ENCODE measurements around the gene CDKN2B.
A peak's percentile ranks its signal among the peaks of the same experiment; 100 is the strongest.
"Not testable (repeated sequence)": the region's sequence is repeated elsewhere in the genome, so short reads cannot be mapped to it uniquely, and the experiment has no call there.

The CDKN2B gene

DNA sequence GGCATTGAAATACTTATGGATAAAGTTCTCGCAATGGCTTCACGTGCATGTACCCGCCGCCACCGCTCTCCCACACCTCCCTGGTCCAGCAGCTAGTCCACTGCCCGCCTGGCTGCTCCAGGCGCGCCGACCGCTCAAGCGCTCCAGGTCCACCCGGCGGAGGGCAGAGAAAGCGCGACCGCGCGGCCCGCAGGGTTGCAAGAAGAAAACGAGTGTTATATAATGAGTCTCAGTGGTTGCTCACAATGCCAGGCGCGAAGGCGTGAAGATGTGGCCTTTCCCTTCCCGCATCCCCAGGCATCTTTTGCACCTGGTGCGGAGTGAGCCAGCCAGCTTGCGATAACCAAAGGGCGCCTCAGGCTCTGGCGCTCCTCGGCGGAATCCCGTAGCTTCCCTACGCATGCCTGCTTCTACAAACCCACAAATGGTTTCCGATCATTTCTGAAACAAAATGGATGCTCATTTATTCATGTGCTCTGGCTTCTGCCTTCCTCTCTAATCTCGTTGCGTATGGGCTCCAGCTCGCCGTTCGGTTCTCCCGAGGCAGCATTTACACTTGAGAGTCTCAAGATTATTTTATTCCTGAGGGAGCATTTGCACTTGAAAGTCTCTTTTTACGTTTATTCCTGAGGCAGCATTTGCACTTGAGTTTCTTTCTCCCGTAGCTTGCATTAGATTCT, 40.6 kb downstream of the CDKN2B start:
- DNase-seq, result peak; percentile 80

GRCh38 chr9:21967702-21968101, 41.4 kb downstream of the CDKN2B start:
- DNase-seq, result no peak

DNA sequence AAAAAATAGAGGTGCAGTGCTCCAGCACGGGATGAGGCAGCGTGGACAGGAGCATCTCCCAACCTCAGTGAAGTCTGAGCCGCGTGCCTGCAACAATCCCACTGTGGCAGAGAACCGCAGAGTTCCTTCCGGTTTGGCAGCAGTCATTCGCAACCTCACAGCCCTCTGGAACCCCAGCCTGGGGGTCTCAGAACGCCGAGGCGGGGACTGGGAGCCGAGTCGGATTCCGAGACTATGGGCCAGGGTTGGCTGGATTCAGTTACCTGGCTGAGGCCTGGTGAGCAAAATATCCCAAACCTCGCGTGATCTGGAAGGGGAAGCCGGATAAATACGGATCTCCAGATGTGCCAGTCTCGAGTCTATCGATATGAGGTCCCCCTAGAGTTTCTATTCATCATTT, 41.9 kb downstream of the CDKN2B start:
- no peak for DNase-seq

DNA sequence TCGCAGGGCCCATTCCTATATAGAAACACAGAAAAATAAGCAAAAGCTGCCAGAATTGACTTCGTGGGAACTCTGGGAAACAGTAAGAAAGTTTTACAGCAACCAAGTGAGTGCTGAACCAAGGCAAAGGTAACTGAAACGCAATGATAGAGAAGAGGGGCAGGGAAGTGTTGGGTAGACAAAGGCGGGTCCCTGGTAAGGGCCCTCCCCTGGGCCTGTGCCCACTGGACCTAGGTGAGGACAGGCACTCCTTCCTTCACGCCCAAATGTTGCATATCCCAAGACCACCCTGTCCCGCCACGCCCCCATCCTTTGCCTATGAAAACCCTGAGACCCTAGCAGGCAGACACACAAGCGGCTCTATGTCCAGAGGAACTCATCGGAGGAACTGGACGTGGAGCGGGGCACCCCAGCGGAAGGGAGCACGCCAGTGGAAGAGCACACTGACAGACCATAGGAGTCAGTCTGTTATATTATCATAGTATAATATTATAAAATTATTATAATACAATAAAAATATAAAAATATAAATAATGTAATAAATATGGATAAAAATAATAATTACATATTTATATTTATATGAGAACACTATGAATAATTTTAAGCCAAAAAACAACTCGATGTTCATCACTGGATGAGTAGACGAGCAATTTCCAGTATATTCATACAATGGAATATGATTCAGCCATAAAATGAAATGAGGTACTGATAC, 42.8 kb downstream of the CDKN2B start:
- no peak for DNase-seq

DNA sequence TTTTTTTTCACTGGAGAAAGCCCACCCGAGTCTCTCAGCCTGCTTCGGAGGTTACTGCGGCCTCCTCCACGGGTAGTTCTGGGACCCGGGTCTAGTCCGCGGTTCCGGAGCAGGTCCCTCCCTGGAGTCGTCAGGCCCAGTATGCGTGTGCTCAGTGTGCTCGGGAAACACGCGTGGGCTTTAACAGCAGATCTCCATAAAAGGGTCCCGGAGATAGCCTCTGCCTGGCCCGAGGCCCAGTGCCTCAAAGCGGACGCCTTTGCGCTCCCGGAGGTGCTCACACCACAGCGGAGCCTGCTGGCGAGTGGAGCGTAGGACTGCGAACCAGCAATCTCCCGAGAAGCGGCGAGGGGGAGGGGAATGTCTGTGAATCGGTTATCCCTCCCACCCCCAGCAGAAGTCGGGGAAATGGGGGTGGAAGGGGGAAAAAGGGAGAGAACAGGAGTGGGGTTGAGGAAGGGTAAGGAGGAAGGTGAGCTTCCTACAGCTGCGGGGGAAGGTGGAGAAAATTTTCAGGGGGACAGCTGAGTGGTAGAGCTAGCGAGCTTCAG, 43.6 kb downstream of the CDKN2B start:
- DNase-seq, result peak; percentile 86

- DNase-seq, result peak; percentile 63
Measured at GRCh38 chr9:21964925-21965385, 44.1 kb downstream of the CDKN2B start.

GRCh38 chr9:21961569-21961968, 47.5 kb downstream of the CDKN2B start:
- DNase-seq, result no peak

DNA sequence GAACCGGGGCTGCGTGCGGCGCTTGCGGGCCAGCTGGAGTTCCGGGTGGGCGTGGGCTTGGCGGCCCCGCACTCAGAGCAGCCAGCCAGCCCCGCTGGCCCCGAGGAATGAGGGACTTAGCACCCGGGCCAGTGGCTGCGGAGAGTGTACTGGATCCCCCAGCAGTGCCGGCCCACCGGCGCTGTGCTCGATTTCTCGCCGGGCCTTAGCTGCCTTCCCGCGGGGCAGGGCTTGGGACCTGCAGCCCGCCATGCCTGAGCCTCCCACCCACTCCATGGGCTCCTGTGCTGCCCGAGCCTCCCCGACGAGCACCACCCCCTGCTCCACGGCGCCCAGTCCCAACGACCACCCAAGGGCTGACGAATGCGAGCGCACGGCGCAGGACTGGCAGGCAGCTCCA, 49.8 kb downstream of the CDKN2B start:
- DNase-seq, result not testable (repeated sequence)

GRCh38 chr9:21958833-21959232, 50.3 kb downstream of the CDKN2B start:
- no peak for DNase-seq

All from islet precursor cell (in vitro differentiated cells).